SK-N-SH treated with all-trans-retinoic acid at 6 μM for 48 hours (cell line): ENCODE measurements around the gene SI.

Experiments used
- ARNTL ChIP-seq: fragments of 450-650 bp; formaldehyde crosslinking; IDR thresholded peaks from 2 replicates; pipeline ENCODE4 v1.5.0; 2020; ENCODE audit warnings: low read depth, mild to moderate bottlenecking, moderate library complexity, borderline replicate concordance
- CSDC2 ChIP-seq: fragments of 250-450 bp; sonication (Bioruptor Pico); IDR thresholded peaks from 2 replicates; pipeline ENCODE4 v1.5.0; 2020; ENCODE audit warnings: mild to moderate bottlenecking, moderate library complexity
- ESRRG ChIP-seq: fragments of 250-450 bp; sonication (Bioruptor Pico); IDR thresholded peaks from 2 replicates; pipeline ENCODE4 v1.6.1; 2021; ENCODE audit warnings: mild to moderate bottlenecking
- PATZ1 ChIP-seq: fragments of 250-450 bp; sonication (Bioruptor Pico); IDR thresholded peaks from 2 replicates; pipeline ENCODE4 v1.8.0; 2020; ENCODE audit warnings: mild to moderate bottlenecking, moderate library complexity, borderline replicate concordance
- RARB ChIP-seq: fragments of 250-450 bp; sonication (Bioruptor Pico); IDR thresholded peaks from 2 replicates; pipeline ENCODE4 v1.8.0; 2021; ENCODE audit warnings: mild to moderate bottlenecking, moderate library complexity
- SNAI2 ChIP-seq: fragments of 250-450 bp; sonication (Bioruptor Pico); IDR thresholded peaks from 2 replicates; pipeline ENCODE4 v1.5.0; 2020; ENCODE audit warnings: mild to moderate bottlenecking, moderate library complexity
- TOX ChIP-seq: fragments of 250-450 bp; sonication (Bioruptor Pico); IDR thresholded peaks from 2 replicates; pipeline ENCODE4 v1.8.0; 2021; ENCODE audit warnings: mild to moderate bottlenecking, moderate library complexity, borderline replicate concordance
- ZC3H10 ChIP-seq: fragments of 250-450 bp; sonication (Bioruptor Pico); IDR thresholded peaks from 2 replicates; pipeline ENCODE4 v1.5.1; 2021; ENCODE audit warnings: mild to moderate bottlenecking, moderate library complexity
- ZFP3 ChIP-seq: fragments of 250-450 bp; sonication (Bioruptor Pico); IDR thresholded peaks from 2 replicates; pipeline ENCODE4 v1.5.0; 2020; ENCODE audit warnings: mild to moderate bottlenecking, moderate library complexity
- ZFP30 ChIP-seq: fragments of 450-650 bp; formaldehyde crosslinking; IDR thresholded peaks from 2 replicates; pipeline ENCODE4 v1.5.0; 2022; ENCODE audit warnings: mild to moderate bottlenecking, moderate library complexity
- ZNF70 ChIP-seq: fragments of 450-650 bp; formaldehyde crosslinking; IDR thresholded peaks from 2 replicates; pipeline ENCODE4 v1.5.0; 2020; ENCODE audit warnings: mild to moderate bottlenecking, moderate library complexity

DNA sequence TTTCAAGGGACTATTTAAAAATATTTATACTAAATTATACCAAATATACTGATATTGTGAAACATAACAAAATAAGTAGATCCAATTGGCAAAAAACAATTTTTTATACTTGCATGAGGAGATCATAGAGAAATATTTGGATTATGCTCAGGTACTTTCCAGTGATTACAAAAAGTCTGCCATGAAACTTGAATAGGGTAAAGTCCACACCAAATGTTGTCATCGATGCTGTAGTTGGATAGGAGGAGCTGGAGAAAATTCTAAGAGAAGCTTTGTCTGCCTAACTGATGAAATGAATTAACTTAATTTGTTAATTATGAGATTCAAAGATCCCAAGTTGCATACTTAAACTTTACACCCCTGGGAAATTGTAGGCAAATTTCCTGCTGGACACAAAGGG lies 93.3 kb downstream of the SI start:
- no peak for TF ChIP-seq PATZ1 (CRISPR knock-in tag)
- no peak for TF ChIP-seq ARNTL (CRISPR knock-in tag)
- TF ChIP-seq ESRRG (CRISPR knock-in tag), result no peak
- no peak for TF ChIP-seq ZFP30 (CRISPR knock-in tag)
- TF ChIP-seq ZNF70 (CRISPR knock-in tag), result no peak
- no peak for TF ChIP-seq CSDC2 (CRISPR knock-in tag)
- TF ChIP-seq RARB (CRISPR knock-in tag), result no peak
- TF ChIP-seq TOX (CRISPR knock-in tag), result no peak
- no peak for TF ChIP-seq SNAI2 (CRISPR knock-in tag)
- no peak for TF ChIP-seq ZC3H10 (CRISPR knock-in tag)
- no peak for TF ChIP-seq ZFP3 (CRISPR knock-in tag)
